GM12872 (cell line): Measurements from ENCODE around the gene GSPT2.

ENCODE experiments used
- TF ChIP-seq, protein P1 (sequence below): IDR thresholded peaks from 3 replicates; pipeline ENCODE4 v1.5.1; 2011; ENCODE audit warnings: low read depth, mild to moderate bottlenecking, low read length, moderate library complexity; ENCODE audit not compliant: insufficient read depth

The GSPT2 gene

DNA sequence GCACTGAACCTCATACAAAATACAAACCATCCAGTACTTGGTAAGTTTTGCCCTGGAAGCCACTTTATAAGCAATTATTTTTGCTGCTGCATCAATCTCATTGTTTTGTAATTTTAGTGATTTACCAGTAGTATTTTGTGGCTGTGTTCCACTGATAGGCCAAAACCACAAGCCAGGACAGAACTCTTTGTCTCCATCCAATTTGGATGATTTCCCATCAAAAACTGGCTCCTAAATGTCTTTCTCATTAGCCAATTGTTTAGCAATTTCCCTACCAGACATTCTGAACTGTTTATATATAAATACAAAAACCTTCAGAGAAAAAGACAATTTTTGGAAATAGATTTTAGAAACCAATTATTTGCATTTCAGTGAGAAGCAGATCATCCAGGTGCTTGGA, 4.4 kb downstream of the GSPT2 start:
- TF ChIP-seq, protein P1, sequence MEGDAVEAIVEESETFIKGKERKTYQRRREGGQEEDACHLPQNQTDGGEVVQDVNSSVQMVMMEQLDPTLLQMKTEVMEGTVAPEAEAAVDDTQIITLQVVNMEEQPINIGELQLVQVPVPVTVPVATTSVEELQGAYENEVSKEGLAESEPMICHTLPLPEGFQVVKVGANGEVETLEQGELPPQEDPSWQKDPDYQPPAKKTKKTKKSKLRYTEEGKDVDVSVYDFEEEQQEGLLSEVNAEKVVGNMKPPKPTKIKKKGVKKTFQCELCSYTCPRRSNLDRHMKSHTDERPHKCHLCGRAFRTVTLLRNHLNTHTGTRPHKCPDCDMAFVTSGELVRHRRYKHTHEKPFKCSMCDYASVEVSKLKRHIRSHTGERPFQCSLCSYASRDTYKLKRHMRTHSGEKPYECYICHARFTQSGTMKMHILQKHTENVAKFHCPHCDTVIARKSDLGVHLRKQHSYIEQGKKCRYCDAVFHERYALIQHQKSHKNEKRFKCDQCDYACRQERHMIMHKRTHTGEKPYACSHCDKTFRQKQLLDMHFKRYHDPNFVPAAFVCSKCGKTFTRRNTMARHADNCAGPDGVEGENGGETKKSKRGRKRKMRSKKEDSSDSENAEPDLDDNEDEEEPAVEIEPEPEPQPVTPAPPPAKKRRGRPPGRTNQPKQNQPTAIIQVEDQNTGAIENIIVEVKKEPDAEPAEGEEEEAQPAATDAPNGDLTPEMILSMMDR = no peak

DNA sequence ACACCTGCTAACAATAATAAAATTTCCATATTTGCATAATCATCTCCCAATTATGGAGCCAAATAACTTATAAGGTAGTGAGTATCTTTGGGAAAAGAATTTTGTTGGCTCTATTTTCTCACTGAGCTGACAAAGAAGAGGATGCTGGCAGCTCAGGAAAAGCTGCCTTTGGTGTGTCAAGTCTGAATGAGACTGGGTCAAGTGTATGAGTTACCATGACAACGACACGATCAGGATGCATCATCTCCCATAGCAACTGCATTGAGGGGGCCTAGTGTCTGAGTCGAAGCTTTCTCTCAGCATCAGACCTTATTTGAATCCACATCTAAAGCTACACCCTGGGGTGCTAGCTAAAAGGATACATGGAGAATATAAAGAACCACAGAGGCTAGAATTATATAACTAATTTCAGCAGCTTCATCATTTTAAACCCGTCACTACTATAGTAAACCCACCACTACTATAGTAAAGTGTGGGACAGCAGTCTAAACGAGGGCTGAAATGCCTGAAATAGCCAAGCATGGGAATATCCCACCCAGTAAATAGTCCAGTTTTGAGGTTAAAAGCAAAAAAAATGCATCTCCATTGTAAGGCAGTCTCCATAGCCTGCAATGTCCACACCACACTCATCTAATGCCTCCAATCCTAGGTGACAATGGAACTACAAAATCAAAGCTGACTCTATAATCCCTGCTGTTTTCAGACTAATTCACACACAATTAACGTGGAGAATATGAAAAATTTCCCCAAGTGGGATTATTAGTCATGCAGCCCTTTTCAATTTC, 16.0 kb downstream of the GSPT2 start:
- TF ChIP-seq, protein P1 = no peak

DNA sequence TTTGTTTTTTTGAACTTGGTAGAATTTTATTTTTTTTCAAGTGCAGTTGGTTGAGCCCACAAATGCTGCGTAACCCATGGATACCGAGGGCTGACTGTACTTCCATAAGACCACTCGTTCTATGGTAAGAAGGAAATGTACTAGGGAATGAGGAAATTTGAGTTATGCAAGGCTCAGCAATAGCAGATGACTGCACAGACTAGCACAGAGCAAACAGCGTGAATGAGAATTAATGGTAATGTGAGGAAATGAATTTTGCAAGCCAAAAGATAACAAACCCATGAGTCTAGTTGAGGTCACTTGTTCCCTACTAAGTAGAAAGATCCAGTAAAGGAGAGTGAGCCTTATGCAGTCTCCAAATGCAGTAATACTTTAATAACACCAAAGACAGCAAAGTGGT, 17.4 kb downstream of the GSPT2 start:
- TF ChIP-seq, protein P1 = no peak

DNA sequence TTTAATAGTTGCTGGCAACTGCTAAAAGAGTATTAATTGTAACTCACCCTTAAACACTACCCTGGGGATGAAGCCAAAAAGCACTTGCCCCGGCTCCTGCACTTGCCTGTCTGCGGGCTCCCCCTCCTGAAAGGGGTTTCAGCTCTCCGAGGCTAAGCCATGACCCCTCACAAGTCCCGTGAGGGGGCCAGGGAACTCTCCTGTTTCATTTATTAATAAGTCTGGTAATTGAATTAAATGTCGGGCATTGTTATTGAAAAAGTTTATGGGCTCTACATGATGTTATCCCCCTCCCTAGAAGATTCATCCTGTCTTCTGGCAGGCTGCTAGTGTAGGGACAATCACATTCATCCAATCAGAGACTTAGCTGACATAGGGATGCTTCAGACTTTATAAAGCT, 23.3 kb downstream of the GSPT2 start:
- TF ChIP-seq, protein P1 = no peak

DNA sequence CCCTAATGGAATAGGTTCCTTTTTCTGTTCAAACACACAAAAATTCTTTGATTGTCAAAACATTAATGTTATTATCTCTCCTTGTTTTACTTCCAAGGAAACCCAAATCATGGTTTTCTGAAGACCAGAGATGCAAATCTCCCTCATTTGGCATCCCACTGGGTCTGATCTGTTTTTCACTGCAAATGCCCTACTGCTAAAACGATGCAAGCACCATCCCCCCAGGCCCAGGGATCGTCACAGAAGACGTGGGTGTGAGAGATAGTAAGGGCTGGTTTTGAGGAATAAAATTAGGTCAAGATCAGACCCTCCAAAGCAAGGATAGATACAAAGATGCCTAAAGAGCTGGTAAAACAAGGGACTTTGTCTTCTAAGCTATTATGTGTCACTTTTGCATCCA, 33.6 kb downstream of the GSPT2 start:
- TF ChIP-seq, protein P1 = no peak

DNA sequence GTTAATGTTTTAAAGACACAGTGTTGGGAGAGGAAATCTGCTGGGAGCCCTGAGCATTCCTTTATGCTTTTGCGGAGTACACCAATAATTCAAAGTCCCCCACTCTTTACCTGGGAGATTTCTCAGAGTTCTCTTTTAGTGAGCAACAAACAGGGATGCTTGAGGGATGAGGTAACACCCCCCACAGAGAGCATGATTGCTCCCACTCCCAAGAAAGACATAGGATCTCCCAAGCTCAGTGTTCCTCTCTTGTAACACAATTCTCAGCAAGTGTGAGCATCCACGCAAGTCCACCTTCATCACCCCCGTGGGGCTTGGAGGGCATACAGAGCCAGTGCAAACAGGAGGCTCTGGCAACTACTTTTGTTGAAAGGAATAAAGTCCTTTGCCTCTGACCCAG, 36.1 kb downstream of the GSPT2 start:
- TF ChIP-seq, protein P1 = no peak

DNA sequence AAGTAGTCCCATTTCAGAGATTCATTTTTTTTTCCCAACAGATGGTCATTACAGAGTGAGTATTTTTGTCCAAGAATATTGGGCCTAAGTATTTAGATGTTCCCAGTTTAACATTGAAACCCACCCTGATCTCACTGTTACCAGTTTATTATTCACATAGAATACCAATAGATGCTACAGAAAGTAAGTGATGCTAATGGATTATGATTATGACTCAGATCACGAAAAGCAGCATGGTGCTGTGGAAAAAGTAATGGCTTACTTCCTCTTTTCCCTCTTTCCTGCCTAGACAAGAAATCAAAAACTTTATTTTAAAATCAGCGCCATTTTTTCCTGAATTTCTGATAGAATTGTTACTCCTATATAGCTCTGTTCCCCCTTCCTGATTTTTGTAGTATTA, 51.9 kb downstream of the GSPT2 start:
- TF ChIP-seq, protein P1 = no peak
